H1 (cell line): ENCODE data around the gene INAVA.

ENCODE experiments used
- CTCF ChIP-seq, 3 experiments: IDR thresholded peaks; 1 replicate in 2 of 3; 2 replicates in 1 of 3; pipeline versions ENCODE4 v1.5.1 to v1.6.1; 2011; ENCODE audit warnings: low read length in 3 of 3, mild to moderate bottlenecking in 3 of 3, inconsistent platforms in 2 of 3, low read depth in 1 of 3, moderate library complexity in 1 of 3; ENCODE audit not compliant: insufficient read depth in 1 of 3; ENCODE audit errors: control extremely low read depth in 1 of 3
- JUN ChIP-seq: IDR thresholded peaks from 2 replicates; pipeline ENCODE4 v1.6.1; 2011; ENCODE audit warnings: low read depth, mild to moderate bottlenecking, improper control_type of control experiment, low read length
- TAF1 ChIP-seq: IDR thresholded peaks from 2 replicates; pipeline ENCODE4 v1.6.1; 2011; ENCODE audit warnings: mild to moderate bottlenecking, low read depth, low read length

- TF ChIP-seq TAF1: no peak
- TF ChIP-seq JUN: no peak
- TF ChIP-seq CTCF (IDR thresholded peaks at IDR 0.05; ENCODE audit: control extremely low read depth in 1 of 3, insufficient read depth in 1 of 3, low read depth in 1 of 3, low read length in 3 of 3): no peak
Observed at GRCh38 chr1:200892958-200893357, 1.7 kb upstream of the INAVA start.
